Measurements from ENCODE around the gene SNX17.

GRCh38 chr2:27377618-27378095 lies 7.2 kb downstream of the SNX17 start:
- TF ChIP-seq POLR2A (IDR thresholded peaks at IDR 0.05) (no peak), POLR2AphosphoS5 (IDR thresholded peaks at IDR 0.05) (no peak)
